Neural progenitor cell (in vitro differentiated cells): ENCODE data around the gene LTV1. TPM values are rescaled to one million over a fixed set of nuclear protein-coding genes. Genes with fewer than 3 reads are reported as not detected.

ENCODE experiments used
- DNase-seq: peaks from one replicate; pipeline ENCODE4 v3.0.0-alpha.2; 2016; ENCODE audit warnings: low spot score
- H2AFZ ChIP-seq: fragments of 200-600 bp; sonication (generic); replicated peaks from 2 replicates; pipeline ENCODE4 v1.6.1; 2016; ENCODE audit warnings: antibody characterized with exemption
- H3F3A ChIP-seq: fragments of 200-600 bp; sonication (generic); 2 replicates; pipeline ENCODE4 v1.6.1; 2016; ENCODE audit warnings: antibody characterized with exemption, low read depth
- H3K27ac ChIP-seq: fragments of 200-600 bp; sonication (generic); 2 replicates; pipeline ENCODE4 v1.5.1; 2016; ENCODE audit warnings: mild to moderate bottlenecking
- H3K27me3 ChIP-seq: fragments of 200-600 bp; sonication (generic); 2 replicates; pipeline ENCODE4 v1.6.1; 2016; ENCODE audit warnings: mild to moderate bottlenecking, moderate library complexity
- H3K36me3 ChIP-seq: fragments of 200-600 bp; sonication (generic); 2 replicates; pipeline ENCODE4 v1.5.1; 2016
- H3K4me1 ChIP-seq: fragments of 200-600 bp; sonication (generic); 2 replicates; pipeline ENCODE4 v1.6.1; 2016; ENCODE audit warnings: mixed run types
- H3K4me2 ChIP-seq: fragments of 200-600 bp; sonication (generic); 2 replicates; pipeline ENCODE4 v1.6.1; 2016
- H3K4me3 ChIP-seq: fragments of 200-600 bp; sonication (generic); 2 replicates; pipeline ENCODE4 v1.5.1; 2016
- H3K79me2 ChIP-seq: fragments of 200-600 bp; sonication (generic); 2 replicates; pipeline ENCODE4 v1.6.1; 2016; ENCODE audit warnings: low read depth
- H3K9ac ChIP-seq: fragments of 200-600 bp; sonication (generic); 2 replicates; pipeline ENCODE4 v1.6.1; 2016
- H3K9me3 ChIP-seq: fragments of 200-600 bp; sonication (generic); 2 replicates; pipeline ENCODE4 v1.5.1; 2016; ENCODE audit warnings: low read depth
- H4K20me1 ChIP-seq: fragments of 200-600 bp; sonication (generic); 2 replicates; pipeline ENCODE4 v1.6.1; 2016; ENCODE audit warnings: low read depth
- H3K27ac Mint-ChIP-seq: 3 replicates; pipeline ENCODE4 v1.8.0; 2021; ENCODE audit warnings: mixed read lengths
- H3K27me3 Mint-ChIP-seq: 2 replicates; pipeline ENCODE4 v1.8.0; 2022; ENCODE audit warnings: low read depth, mild to moderate bottlenecking, inconsistent platforms, moderate library complexity, mixed read lengths; ENCODE audit not compliant: insufficient read depth
- H3K36me3 Mint-ChIP-seq: 3 replicates; pipeline ENCODE4 v1.8.0; 2021; ENCODE audit warnings: mixed read lengths
- H3K4me1 Mint-ChIP-seq: 3 replicates; pipeline ENCODE4 v1.8.0; 2021; ENCODE audit warnings: mixed read lengths
- H3K4me3 Mint-ChIP-seq: 3 replicates; pipeline ENCODE4 v1.8.0; 2021; ENCODE audit warnings: mild to moderate bottlenecking, moderate library complexity, mixed read lengths
- H3K9me3 Mint-ChIP-seq: 3 replicates; pipeline ENCODE4 v1.8.0; 2020; ENCODE audit warnings: mixed read lengths
- CTCF ChIP-seq: fragments of 200-600 bp; sonication (generic); IDR thresholded peaks from 2 replicates; pipeline ENCODE4 v1.5.1; 2017; ENCODE audit warnings: antibody characterized with exemption, mild to moderate bottlenecking
- EZH2 ChIP-seq: fragments of 200-600 bp; sonication (generic); IDR thresholded peaks from 2 replicates; pipeline ENCODE4 v1.6.1; 2017; ENCODE audit warnings: antibody characterized with exemption, mild to moderate bottlenecking, moderate library complexity
- EZH2phosphoT487 ChIP-seq: fragments of 200-600 bp; sonication (generic); IDR thresholded peaks from 2 replicates; pipeline ENCODE4 v1.6.1; 2017; ENCODE audit warnings: antibody characterized with exemption
- small RNA-seq: library from RNA; depleted of rRNA; stranded (forward); fragments of <200 nt; gene quantifications from one replicate; pipeline ENCODE3, GENCODE V24; 2015
- total RNA-seq: library from RNA; depleted of rRNA; stranded (reverse); fragments of >200 nt; gene quantifications from 2 replicates; pipeline ENCODE4 v1.2.3, GENCODE V29; 2015; ENCODE audit warnings: low replicate concordance

LTV1 gene
- total RNA-seq, 1 donor from 2014 or later = 36.0 TPM

- TF ChIP-seq EZH2 (no peak), CTCF (no peak), EZH2phosphoT487 (no peak)
- DNase-seq = no peak
- Histone ChIP-seq H3K27ac (no peak overlapping the region), H3K9ac (no peak overlapping the region), H3K27me3 (no peaks in the 10 kb centered on the region), H3K79me2 (no peaks in the 10 kb centered on the region), H3K4me1 (no peaks in the 10 kb centered on the region), H3K4me3 (no peak overlapping the region), H3F3A (no peaks in the 10 kb centered on the region), H3K9me3 (no peaks in the 10 kb centered on the region), H3K4me2 (no peak overlapping the region), H3K36me3 (no peaks in the 10 kb centered on the region), H4K20me1 (no peaks in the 10 kb centered on the region), H2AFZ (no peak overlapping the region)
- H3K4me3 Mint-ChIP-seq = no peak overlapping the region
- H3K36me3 Mint-ChIP-seq = peaks cover 1% of the 10 kb centered on the region
- H3K4me1 Mint-ChIP-seq = no peaks in the 10 kb centered on the region
- no peak overlapping the region for H3K27ac Mint-ChIP-seq
- peaks cover 7% of the 10 kb centered on the region for H3K27me3 Mint-ChIP-seq
- H3K9me3 Mint-ChIP-seq = peaks cover 36% of the 10 kb centered on the region
Observed at GRCh38 chr6:143912671-143913070, 69.5 kb downstream of the LTV1 start.

Small RNA genes lying within 50 kb of the gene (small RNA-seq; reads per million reads assigned to genes)
- not detected for gene ZC2HC1B

Other genes starting within 250 kb of the LTV1 start
- gene PHACTR2, start 165.4 kb upstream of the LTV1 start, total RNA-seq = 36.0 and 45.4 TPM in 2 replicates
- gene ZC2HC1B, start 21.1 kb downstream of the LTV1 start, total RNA-seq = not detected in 2 replicates
- 5.1 and 5.6 TPM in 2 replicates for gene PLAGL1, start 164.9 kb downstream of the LTV1 start, total RNA-seq